Keratinocyte (primary cell): Measurements from ENCODE around the gene HOXB13.

ENCODE experiments used
- EZH2 ChIP-seq: IDR thresholded peaks from one replicate; pipeline ENCODE4 v1.6.1; 2012; ENCODE audit warnings: inconsistent platforms, mild to moderate bottlenecking, low read length, moderate library complexity
- TF ChIP-seq, protein P1 (sequence below), 3 experiments: IDR thresholded peaks in 1 of 3; conservative IDR thresholded peaks in 1 of 3; optimal IDR thresholded peaks in 1 of 3; 2 replicates in 2 of 3; 3 replicates in 1 of 3; pipeline versions ENCODE3 to v1.5.1; 2011; ENCODE audit warnings: low read length in 3 of 3, mild to moderate bottlenecking in 3 of 3, moderate library complexity in 2 of 3, control low read depth in 1 of 3, inconsistent platforms in 1 of 3; ENCODE audit not compliant: insufficient read depth in 2 of 3; ENCODE audit errors: extremely low read depth in 1 of 3

DNA sequence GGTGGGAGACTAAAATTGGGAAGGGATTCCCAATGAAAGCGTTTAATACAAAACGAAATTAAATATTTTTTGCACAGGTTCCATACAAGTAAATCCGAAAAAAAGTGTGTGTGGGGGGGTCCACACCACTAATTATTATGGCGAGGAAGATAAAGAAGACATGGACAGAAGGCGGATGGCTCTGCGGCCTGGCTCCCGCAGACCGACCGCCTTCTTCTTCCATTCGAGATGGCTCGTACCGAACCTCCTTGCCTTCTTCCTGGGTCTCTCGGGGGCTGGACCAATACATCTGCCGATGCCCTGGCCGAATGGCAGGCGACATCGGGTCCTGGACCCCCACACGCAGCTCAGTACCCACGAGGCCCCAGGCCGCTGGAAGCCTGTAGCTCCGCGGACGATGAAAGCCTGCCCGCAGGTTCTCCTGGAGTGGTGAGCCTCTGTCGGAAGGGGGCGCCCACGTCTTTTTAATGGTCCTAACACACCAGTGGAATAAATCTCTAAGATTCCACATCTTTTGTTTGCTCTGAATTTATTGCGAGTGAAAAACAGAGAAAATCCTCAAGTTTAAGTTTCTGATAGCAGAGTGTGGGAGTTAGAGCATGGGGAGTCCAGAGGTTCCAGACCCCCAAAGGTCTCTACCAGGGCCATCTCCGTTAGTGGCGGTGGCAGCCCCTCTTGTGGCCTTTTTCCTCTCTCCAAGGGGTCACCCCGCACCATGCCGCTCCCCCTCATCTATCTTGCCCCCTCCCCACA is 4.1 kb downstream of the HOXB13 start:
- TF ChIP-seq EZH2 = no peak
- TF ChIP-seq, protein P1, sequence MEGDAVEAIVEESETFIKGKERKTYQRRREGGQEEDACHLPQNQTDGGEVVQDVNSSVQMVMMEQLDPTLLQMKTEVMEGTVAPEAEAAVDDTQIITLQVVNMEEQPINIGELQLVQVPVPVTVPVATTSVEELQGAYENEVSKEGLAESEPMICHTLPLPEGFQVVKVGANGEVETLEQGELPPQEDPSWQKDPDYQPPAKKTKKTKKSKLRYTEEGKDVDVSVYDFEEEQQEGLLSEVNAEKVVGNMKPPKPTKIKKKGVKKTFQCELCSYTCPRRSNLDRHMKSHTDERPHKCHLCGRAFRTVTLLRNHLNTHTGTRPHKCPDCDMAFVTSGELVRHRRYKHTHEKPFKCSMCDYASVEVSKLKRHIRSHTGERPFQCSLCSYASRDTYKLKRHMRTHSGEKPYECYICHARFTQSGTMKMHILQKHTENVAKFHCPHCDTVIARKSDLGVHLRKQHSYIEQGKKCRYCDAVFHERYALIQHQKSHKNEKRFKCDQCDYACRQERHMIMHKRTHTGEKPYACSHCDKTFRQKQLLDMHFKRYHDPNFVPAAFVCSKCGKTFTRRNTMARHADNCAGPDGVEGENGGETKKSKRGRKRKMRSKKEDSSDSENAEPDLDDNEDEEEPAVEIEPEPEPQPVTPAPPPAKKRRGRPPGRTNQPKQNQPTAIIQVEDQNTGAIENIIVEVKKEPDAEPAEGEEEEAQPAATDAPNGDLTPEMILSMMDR (optimal IDR thresholded peaks at IDR 0.05 in 1 of 3, IDR thresholded peaks at IDR 0.05 in 1 of 3, conservative IDR thresholded peaks at IDR 0.05 in 1 of 3; ENCODE audit: extremely low read depth in 1 of 3, insufficient read depth in 2 of 3, low read length in 3 of 3) = peak; percentile 67 to 71 (median 67)
